H9 (cell line): ENCODE data around the gene RBSN. TPM values are rescaled to one million over a fixed set of nuclear protein-coding genes. Genes with fewer than 3 reads are reported as not detected.

Experiments
- DNase-seq: peaks from one replicate; pipeline ENCODE4 v3.0.0-alpha.2; 2017
- H2AFZ ChIP-seq: one replicate; pipeline ENCODE4 v1.6.1; 2013; ENCODE audit warnings: mild to moderate bottlenecking, low read length, control low read depth, moderate library complexity
- H2AK5ac ChIP-seq: 2 replicates; pipeline ENCODE4 v1.6.1; 2013; ENCODE audit warnings: low read length, control low read depth, mixed read lengths; ENCODE audit not compliant: insufficient read length
- H2BK120ac ChIP-seq: one replicate; pipeline ENCODE4 v1.6.1; 2013; ENCODE audit warnings: low read depth, mild to moderate bottlenecking, low read length, control low read depth, inconsistent platforms; ENCODE audit not compliant: poor library complexity, severe bottlenecking
- H2BK12ac ChIP-seq: 2 replicates; pipeline ENCODE4 v1.6.1; 2013; ENCODE audit warnings: low read length, control low read depth, mixed read lengths, low read depth; ENCODE audit not compliant: insufficient read length
- H2BK15ac ChIP-seq: 2 replicates; pipeline ENCODE4 v1.6.1; 2013; ENCODE audit warnings: low read depth, low read length, control low read depth
- H2BK20ac ChIP-seq: one replicate; pipeline ENCODE4 v1.6.1; 2013; ENCODE audit warnings: low read depth, mild to moderate bottlenecking, low read length, control low read depth, inconsistent platforms; ENCODE audit not compliant: poor library complexity, severe bottlenecking
- H2BK5ac ChIP-seq: 2 replicates; pipeline ENCODE4 v1.6.1; 2013; ENCODE audit warnings: low read length, control low read depth, mixed read lengths; ENCODE audit not compliant: insufficient read length
- H3K14ac ChIP-seq: 2 replicates; pipeline ENCODE4 v1.6.1; 2013; ENCODE audit warnings: low read length, control low read depth; ENCODE audit not compliant: insufficient read depth
- H3K18ac ChIP-seq: 2 replicates; pipeline ENCODE4 v1.6.1; 2013; ENCODE audit warnings: low read depth, mild to moderate bottlenecking, mixed read lengths, low read length, control low read depth; ENCODE audit not compliant: insufficient read length
- H3K23ac ChIP-seq: 2 replicates; pipeline ENCODE4 v1.6.1; 2013; ENCODE audit warnings: low read length, control low read depth, mixed read lengths, low read depth; ENCODE audit not compliant: insufficient read length
- H3K23me2 ChIP-seq: 2 replicates; pipeline ENCODE4 v1.6.1; 2013; ENCODE audit warnings: low read depth, mild to moderate bottlenecking, mixed read lengths, low read length, control low read depth; ENCODE audit not compliant: insufficient read length, poor library complexity, severe bottlenecking
- H3K27ac ChIP-seq: 2 replicates; pipeline ENCODE4 v1.5.1; 2013; ENCODE audit warnings: low read length, control low read depth, mixed read lengths, low read depth; ENCODE audit not compliant: insufficient read length
- H3K27me3 ChIP-seq: 2 replicates; pipeline ENCODE4 v1.6.1; 2013; ENCODE audit warnings: low read length, control low read depth, inconsistent platforms; ENCODE audit not compliant: insufficient read depth
- H3K4ac ChIP-seq: 2 replicates; pipeline ENCODE4 v1.6.1; 2013; ENCODE audit warnings: low read depth, mild to moderate bottlenecking, control low read depth, inconsistent platforms, low read length, moderate library complexity
- H3K4me1 ChIP-seq: 2 replicates; pipeline ENCODE4 v1.6.1; 2013; ENCODE audit warnings: low read length, control low read depth, inconsistent platforms; ENCODE audit not compliant: insufficient read depth
- H3K4me2 ChIP-seq: 2 replicates; pipeline ENCODE4 v1.6.1; 2013; ENCODE audit warnings: low read length, control low read depth, mixed read lengths; ENCODE audit not compliant: insufficient read length, insufficient read depth
- H3K56ac ChIP-seq: 2 replicates; pipeline ENCODE4 v1.6.1; 2013; ENCODE audit warnings: low read depth, mild to moderate bottlenecking, mixed read lengths, low read length, control low read depth; ENCODE audit not compliant: insufficient read length
- H3K79me1 ChIP-seq: 2 replicates; pipeline ENCODE4 v1.6.1; 2013; ENCODE audit warnings: low read depth, mild to moderate bottlenecking, moderate library complexity, low read length, control low read depth, inconsistent platforms; ENCODE audit not compliant: insufficient read depth, poor library complexity, severe bottlenecking
- H3K79me2 ChIP-seq: 2 replicates; pipeline ENCODE4 v1.6.1; 2013; ENCODE audit warnings: low read length, control low read depth, inconsistent platforms; ENCODE audit not compliant: insufficient read depth
- H3K9ac ChIP-seq: 2 replicates; pipeline ENCODE4 v1.6.1; 2013; ENCODE audit warnings: low read length, control low read depth, mixed read lengths; ENCODE audit not compliant: insufficient read length; ENCODE audit errors: extremely low read depth
- H3K9me3 ChIP-seq: one replicate; pipeline ENCODE4 v1.6.1; 2013; ENCODE audit warnings: low read depth, low read length, inconsistent platforms; ENCODE audit not compliant: control insufficient read depth
- H3T11ph ChIP-seq: one replicate; pipeline ENCODE4 v1.6.1; 2013; ENCODE audit warnings: mild to moderate bottlenecking, low read length, control low read depth, inconsistent platforms
- H4K20me1 ChIP-seq: one replicate; pipeline ENCODE4 v1.6.1; 2013; ENCODE audit not compliant: control insufficient read depth, insufficient read length, insufficient read depth
- H4K5ac ChIP-seq: 2 replicates; pipeline ENCODE4 v1.6.1; 2013; ENCODE audit warnings: low read depth, mild to moderate bottlenecking, mixed read lengths, low read length, control low read depth; ENCODE audit not compliant: insufficient read length
- H4K8ac ChIP-seq: replicated peaks from 2 replicates; pipeline ENCODE4 v1.6.1; 2013; ENCODE audit warnings: low read length, control low read depth, mixed read lengths, low read depth; ENCODE audit not compliant: insufficient read length
- H4K91ac ChIP-seq: 2 replicates; pipeline ENCODE4 v1.6.1; 2013; ENCODE audit warnings: low read depth, mild to moderate bottlenecking, moderate library complexity, mixed read lengths, low read length, control low read depth; ENCODE audit not compliant: insufficient read length
- H3K27ac Mint-ChIP-seq, 3 experiments: 2 replicates in 2 of 3; 3 replicates in 1 of 3; pipeline ENCODE4 v1.8.0; 2020 to 2021; ENCODE audit warnings: mixed read lengths in 3 of 3, mild to moderate bottlenecking in 1 of 3, moderate library complexity in 1 of 3
- H3K27me3 Mint-ChIP-seq: 2 replicates; pipeline ENCODE4 v1.8.0; 2021; ENCODE audit warnings: low read depth, mild to moderate bottlenecking, moderate library complexity, mixed read lengths
- H3K36me3 Mint-ChIP-seq, 3 experiments: 2 replicates in 2 of 3; 3 replicates in 1 of 3; pipeline ENCODE4 v1.8.0; 2020 to 2021; ENCODE audit warnings: low read depth in 3 of 3, mixed read lengths in 3 of 3; ENCODE audit not compliant: insufficient read depth in 1 of 3
- H3K4me1 Mint-ChIP-seq, 2 experiments: 2 replicates each; pipeline ENCODE4 v1.8.0; 2020; ENCODE audit warnings: mixed read lengths in 2 of 2
- H3K4me3 Mint-ChIP-seq, 2 experiments: 2 replicates in 1 of 2; 3 replicates in 1 of 2; pipeline ENCODE4 v1.8.0; 2020 to 2021; ENCODE audit warnings: mild to moderate bottlenecking in 2 of 2, mixed read lengths in 2 of 2, moderate library complexity in 1 of 2
- H3K9me3 Mint-ChIP-seq, 2 experiments: 2 replicates in 1 of 2; 3 replicates in 1 of 2; pipeline ENCODE4 v1.8.0; 2020; ENCODE audit warnings: mild to moderate bottlenecking in 2 of 2, mixed read lengths in 2 of 2, moderate library complexity in 1 of 2
- CTCF ChIP-seq: fragments of 200-600 bp; sonication (generic); conservative IDR thresholded peaks from 3 replicates; pipeline ENCODE4 v1.8.0; 2021; ENCODE audit warnings: antibody characterized with exemption, mild to moderate bottlenecking
- WGBS: extraction: QIAGEN DNeasy Blood & Tissue Kit; methylation state at CpG from one replicate; pipeline ENCODE4 v1.1.7; 2013; ENCODE audit warnings: missing lambda C conversion rate, low lambda C conversion rate, mixed read lengths; ENCODE audit not compliant: insufficient read length; ENCODE audit errors: extremely low coverage; 5-methylcytosine and 5-hydroxymethylcytosine counted together
- total RNA-seq: library from RNA; stranded (reverse); gene quantifications from 2 replicates; pipeline ENCODE4 v1.2.1, GENCODE V29; 2021

The RBSN gene
- total RNA-seq, 1 experiment from 2014 or later: 16.0 TPM

- Histone ChIP-seq H3K4me1 (peaks cover 6% of the 10 kb centered on the region; the same call in 1 of the 2 replicates), H3T11ph (no peak overlapping the region), H2AK5ac (no peak overlapping the region), H3K27me3 (no peaks in the 10 kb centered on the region), H2AFZ (no peak overlapping the region), H3K79me1 (peaks cover 5% of the 10 kb centered on the region), H3K4ac (no peak overlapping the region), H4K8ac (no peak overlapping the region), H3K4me2 (no peak overlapping the region), H2BK12ac (no peak overlapping the region), H3K23me2 (peaks cover 7% of the 10 kb centered on the region), H3K9ac (no peak overlapping the region), H3K79me2 (peaks cover 12% of the 10 kb centered on the region; the same call in 1 of the 2 replicates), H4K5ac (no peak overlapping the region), H2BK120ac (no peak overlapping the region), H4K91ac (no peak overlapping the region), H3K9me3 (no peaks in the 10 kb centered on the region), H3K27ac (no peak overlapping the region), H3K14ac (no peak overlapping the region), H3K18ac (no peak overlapping the region), H2BK5ac (no peak overlapping the region), H3K56ac (no peak overlapping the region), H3K23ac (no peak overlapping the region), H4K20me1 (no peaks in the 10 kb centered on the region), H2BK15ac (no peak overlapping the region), H2BK20ac (no peak overlapping the region)
- peak overlapping the region in 1 of 3 experiments; percentile 27; a peak in 1 of 7 replicates for H3K27ac Mint-ChIP-seq
- no peak for TF ChIP-seq CTCF
- H3K36me3 Mint-ChIP-seq: peaks cover 33 to 42% (median 37%) of the 10 kb centered on the region in 3 experiments
- peaks cover 18% of the 10 kb centered on the region in 2 experiments for H3K4me1 Mint-ChIP-seq
- WGBS: no CpG with 5 or more reads among the region's 4 CpGs
- DNase-seq: no peak
- peaks cover 0 to 3% of the 10 kb centered on the region in 2 experiments; a peak in 2 of 5 replicates for H3K9me3 Mint-ChIP-seq
- H3K4me3 Mint-ChIP-seq: peak overlapping the region; percentile 97
- peaks cover 3% of the 10 kb centered on the region; the same call in 1 of the 2 replicates for H3K27me3 Mint-ChIP-seq
These were observed 35.7 kb downstream of the RBSN start for GRCh38 chr3:15063238-15063637.
